Placental epithelial cell (primary cell): Measurements from ENCODE around the gene C20orf204. TPM values are rescaled to one million over a fixed set of nuclear protein-coding genes. Genes with fewer than 3 reads are reported as not detected.

Experiments
- small RNA-seq: library from RNA; depleted of rRNA; stranded (forward); fragments of <200 nt; gene quantifications from one replicate; pipeline ENCODE3, GENCODE V24; 2012
- total RNA-seq: library from RNA; depleted of rRNA; stranded (reverse); fragments of >200 nt; gene quantifications from 2 replicates; pipeline ENCODE4 v1.2.3, GENCODE V29; 2012

The C20orf204 gene
- total RNA-seq, result 1.6 and 2.0 TPM in 2 replicates

GRCh38 chr20:64035933-64036345, at the start of gene C20orf204:
Gene C20orf204 (plus strand): TSS chr20:64036182. CDS start chr20:64036324, 142 bp downstream.

DNA sequence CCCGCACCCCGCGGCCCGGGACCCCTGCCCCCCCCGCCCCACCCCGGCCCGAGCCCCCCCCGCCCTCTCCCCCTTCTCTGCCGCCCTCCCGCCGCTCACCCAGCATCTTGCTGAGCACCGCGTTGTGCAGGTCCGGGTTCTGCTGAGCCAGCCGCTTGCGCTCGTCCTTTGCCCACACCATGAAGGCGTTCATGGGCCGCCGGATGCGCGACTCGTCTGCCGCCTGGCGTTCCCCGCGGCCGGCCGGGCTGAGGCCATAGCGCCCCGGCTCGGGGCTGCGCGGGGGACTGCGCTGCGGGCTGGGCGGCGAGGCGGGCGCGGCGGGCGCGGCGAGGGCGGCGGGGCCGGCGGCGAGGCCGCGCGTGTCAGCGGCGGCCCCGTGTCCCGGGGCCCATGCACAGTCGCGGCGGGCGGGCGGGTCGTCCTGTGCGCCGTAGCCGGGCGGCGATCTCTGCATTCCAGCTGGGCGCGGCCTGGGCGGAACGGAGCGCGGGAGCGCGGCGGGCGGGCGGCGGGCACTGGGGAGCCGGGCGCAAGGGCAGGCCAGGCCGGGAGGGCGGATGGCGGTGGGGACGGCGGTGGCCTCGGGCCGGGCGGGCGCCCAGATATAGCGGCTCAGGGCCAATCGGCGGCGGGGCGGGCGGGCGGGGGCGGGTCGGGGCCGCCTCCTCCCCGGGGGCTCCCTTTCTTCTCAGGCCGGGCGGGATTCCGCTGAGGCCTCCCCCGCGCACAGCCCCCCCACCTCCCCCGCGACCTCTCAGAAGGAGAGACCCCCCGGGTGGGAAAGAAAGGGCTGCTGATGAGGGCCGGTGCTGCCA, 13.3 kb downstream of the C20orf204 start, which contains the start of gene SOX18:
Gene SOX18, minus strand, starts transcription at position 580 of the 818 bp plus-strand sequence. Its CDS starts 123 bp downstream, at position 457.

DNA sequence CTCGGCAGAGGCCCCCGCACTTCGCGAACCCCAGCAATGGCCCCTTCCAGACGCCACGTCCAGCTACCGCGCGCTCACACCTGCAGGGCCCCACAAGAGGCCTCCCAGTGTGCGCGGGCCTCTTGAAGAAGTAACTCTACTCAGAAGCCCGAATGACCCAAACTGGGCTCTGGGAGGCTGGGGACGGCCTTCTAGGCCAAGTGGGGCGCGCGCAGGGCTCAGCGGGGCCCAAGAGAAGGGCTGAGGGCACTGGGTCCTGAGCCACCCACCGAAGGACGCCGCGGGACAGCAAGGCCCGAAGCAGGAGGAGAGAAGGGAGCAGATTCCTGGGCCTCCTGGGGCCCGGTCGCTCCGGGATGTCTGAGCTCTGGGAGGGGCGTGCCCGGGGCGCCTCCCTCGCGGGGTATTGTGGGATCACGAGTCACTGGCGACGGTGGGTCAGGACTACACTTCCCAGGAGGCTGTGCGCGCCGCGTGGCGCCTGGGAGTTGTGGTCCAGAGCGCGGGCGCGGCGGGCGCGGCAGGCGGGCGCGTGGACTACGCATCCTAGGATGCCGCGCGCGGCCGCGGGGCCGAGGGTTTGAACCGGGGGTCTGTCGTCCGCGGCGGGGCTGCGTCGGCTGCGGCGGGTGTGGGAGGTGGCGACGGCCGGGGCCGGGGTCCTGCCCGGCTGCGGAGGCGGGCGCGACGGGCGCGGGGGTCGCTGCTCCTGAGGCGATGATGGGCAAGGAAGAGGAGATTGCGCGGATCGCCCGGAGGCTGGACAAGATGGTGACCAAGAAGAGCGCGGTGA, 26.8 kb downstream of the C20orf204 start, which contains the start of gene TCEA2:
Gene TCEA2, plus strand, starts transcription at position 603 of the 793 bp plus-strand sequence. Its CDS starts 115 bp downstream, at position 718.

DNA sequence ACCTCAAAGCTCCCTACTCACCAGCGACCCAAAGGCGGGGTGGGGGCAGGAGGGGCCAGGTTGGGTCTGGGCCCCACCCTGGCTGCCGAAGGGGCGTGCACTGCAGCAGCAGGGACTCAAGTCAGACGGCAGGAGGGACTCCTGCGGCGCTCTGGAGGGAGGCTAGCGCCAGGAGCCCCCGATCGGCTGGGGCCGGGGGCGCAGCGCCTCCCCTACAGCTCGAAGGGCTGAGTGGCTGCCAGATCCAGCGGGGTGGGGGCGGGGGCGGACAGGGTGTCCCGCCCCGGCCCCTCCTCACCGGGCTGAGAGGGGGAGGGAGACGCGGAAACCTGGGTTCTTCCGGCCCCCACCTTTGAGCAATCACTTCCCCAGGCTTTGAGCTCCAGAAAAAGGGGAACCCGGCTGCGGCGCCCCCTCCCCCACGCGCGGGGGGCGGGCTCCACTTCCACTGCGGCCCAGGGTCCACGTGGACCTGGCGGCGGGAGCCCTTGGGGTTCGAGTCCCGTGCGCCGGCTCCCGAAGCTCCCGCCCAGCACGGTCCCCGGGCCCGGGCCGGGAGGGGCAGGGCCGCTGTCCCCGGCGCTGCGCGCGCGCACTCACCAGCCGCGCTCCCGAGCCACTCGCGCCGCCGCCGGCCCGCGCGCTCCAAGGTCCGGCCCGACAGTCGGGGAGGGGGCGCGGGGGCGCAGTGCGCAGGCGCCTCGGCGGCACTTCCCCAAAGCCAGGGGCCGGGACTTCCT, 43.5 kb downstream of the C20orf204 start, which contains the start of gene RGS19:
Gene RGS19, minus strand, starts transcription at position 246 of the 740 bp plus-strand sequence. CDS start 2,632 bp downstream, outside the sequence.

DNA sequence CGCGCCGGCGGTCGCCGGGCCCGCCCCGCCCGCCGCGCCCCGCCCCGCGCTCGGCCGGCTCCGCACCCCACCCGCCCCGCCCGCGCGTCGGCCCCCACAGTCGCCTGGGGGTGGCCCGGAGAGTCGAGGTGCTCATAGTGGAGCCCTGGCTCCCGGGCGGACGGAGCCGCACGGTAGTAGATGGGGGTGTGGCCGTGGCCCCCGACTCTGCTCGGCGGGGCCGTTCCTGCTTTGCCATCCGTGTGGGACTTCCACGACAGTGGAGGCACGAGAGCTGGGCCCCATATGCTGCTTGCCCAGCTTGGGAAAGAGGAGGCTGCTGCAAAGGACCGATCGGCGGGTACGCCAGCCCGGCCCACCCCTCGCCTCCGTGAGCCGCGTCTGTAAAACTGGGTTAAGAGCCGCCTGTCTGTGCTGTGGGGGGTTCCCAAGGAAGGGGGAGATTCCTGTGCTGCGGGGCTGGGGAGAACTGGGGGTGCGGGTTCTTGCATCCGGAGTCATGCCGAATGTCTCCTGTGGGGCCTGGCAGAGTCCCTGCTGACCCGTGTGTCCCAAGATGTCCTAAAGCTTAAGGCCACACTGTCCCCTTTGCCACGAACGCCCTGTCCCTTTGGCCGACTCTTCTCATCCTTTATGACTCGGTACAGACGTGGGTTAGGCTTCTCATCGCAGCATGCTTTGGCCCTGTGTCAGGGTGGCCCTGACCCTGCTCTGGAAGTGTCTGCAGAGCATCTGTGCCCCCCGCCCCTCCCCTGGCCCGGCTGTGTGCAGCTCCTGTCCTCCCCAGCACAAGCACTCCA, 44.2 kb downstream of the C20orf204 start, which contains the start of gene OPRL1:
Gene OPRL1, plus strand, starts transcription at position 70 of the 800 bp plus-strand sequence. CDS start 12,639 bp downstream, outside the sequence.

DNA sequence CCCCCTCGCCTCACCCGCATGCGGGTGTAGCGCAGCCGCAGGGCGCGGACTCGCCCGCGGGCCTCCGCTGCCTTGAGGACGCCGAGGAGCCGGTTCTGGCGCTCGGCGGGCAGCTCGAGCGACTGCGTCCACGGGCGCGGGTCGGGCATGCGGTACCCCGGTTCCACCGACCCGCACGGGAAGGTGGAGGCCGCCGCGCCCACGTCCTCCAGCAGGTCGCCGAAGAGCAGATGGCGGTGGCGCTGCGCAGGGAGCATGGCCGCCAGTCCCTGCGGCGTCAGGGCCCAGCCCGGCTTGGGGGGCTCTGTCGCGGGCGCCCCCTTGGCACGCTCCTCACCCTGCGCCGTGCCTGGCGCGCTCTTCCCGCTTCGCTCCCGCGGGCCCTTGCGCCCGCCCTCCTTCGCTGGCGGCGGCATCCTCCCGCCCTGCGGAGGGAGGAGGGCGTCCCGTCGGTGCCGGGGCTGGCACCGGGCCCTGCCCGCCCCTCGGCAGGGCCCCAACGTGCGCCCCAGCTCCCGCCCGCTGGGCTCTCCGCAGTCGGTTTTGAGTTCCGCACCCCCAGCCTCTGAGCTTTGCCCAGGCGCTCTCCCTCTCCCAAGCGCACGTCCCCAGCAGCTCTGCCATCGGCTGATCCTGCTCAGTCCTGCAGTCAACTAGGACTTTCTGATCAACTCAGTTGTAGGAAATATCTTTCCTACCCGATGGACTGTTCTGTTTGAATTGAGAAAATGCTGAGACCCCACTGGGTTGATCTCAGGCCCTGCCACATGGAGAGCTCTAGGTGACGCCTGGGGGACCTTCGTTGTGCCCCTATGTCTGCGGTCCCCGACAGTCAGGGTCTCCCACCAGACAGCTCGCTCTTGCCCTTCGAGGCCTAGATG, 48.1 kb downstream of the C20orf204 start, which contains the start of gene LKAAEAR1:
Gene LKAAEAR1, minus strand, starts transcription at position 595 of the 881 bp plus-strand sequence. Its CDS starts 179 bp downstream, at position 416.

Small RNA genes lying within 50 kb of the gene (small RNA-seq; reads per million reads assigned to genes)
- gene AL355803.1 (not detected), gene MIR6813 (0.14 reads per million)

Other genes starting within 250 kb of the C20orf204 start
- gene ZBTB46, start 204.9 kb upstream of the C20orf204 start, total RNA-seq, result 1.6 and 1.8 TPM in 2 replicates
- not detected in 2 replicates for gene ABHD16B, start 174.7 kb upstream of the C20orf204 start, total RNA-seq
- 66.0 and 103 TPM in 2 replicates for gene TPD52L2, start 170.9 kb upstream of the C20orf204 start, total RNA-seq
- gene DNAJC5, start 141.1 kb upstream of the C20orf204 start, total RNA-seq, result 34.5 and 56.6 TPM in 2 replicates
- gene UCKL1, start 79.8 kb upstream of the C20orf204 start, total RNA-seq, result 21.1 and 21.6 TPM in 2 replicates
- 15.3 and 15.6 TPM in 2 replicates for gene ZNF512B, start 66.3 kb upstream of the C20orf204 start, total RNA-seq
- gene SAMD10, start 56.5 kb upstream of the C20orf204 start, total RNA-seq, result 0.39 and 0.65 TPM in 2 replicates
- gene PRPF6, start 55.0 kb upstream of the C20orf204 start, total RNA-seq, result 47.6 and 61.6 TPM in 2 replicates
- gene SOX18, start 13.5 kb downstream of the C20orf204 start, total RNA-seq, result 0.11 TPM in 1 of 2 replicates, not detected in the other
- 12.0 and 34.5 TPM in 2 replicates for gene TCEA2, start 27.0 kb downstream of the C20orf204 start, total RNA-seq
- 10.2 and 19.7 TPM in 2 replicates for gene RGS19, start 43.3 kb downstream of the C20orf204 start, total RNA-seq
- 1.3 and 2.0 TPM in 2 replicates for gene OPRL1, start 43.9 kb downstream of the C20orf204 start, total RNA-seq
- gene LKAAEAR1, start 48.2 kb downstream of the C20orf204 start, total RNA-seq, result not detected in 2 replicates
- gene NPBWR2, start 71.4 kb downstream of the C20orf204 start, total RNA-seq, result not detected in 2 replicates
- under 0.01 TPM in 1 of 2 replicates, not detected in the other for gene MYT1, start 128.3 kb downstream of the C20orf204 start, total RNA-seq
- 29.2 and 32.6 TPM in 2 replicates for gene PCMTD2, start 219.6 kb downstream of the C20orf204 start, total RNA-seq